CD4-positive, alpha-beta T cell treated with Interleukin-15 for 4 hours (primary cell): Measurements from ENCODE around the gene PRR13.
A peak's percentile ranks its signal among the peaks of the same experiment; 100 is the strongest.
"Not testable (repeated sequence)": the region's sequence is repeated elsewhere in the genome, so short reads cannot be mapped to it uniquely, and the experiment has no call there.

Experiments
- DNase-seq: peaks from one replicate; pipeline ENCODE4 v3.0.0-alpha.2; 2020; ENCODE audit warnings: low spot score

The PRR13 gene

GRCh38 chr12:53472056-53472582 is 30.6 kb downstream of the PRR13 start:
- no peak for DNase-seq

GRCh38 chr12:53474077-53474476 is 32.5 kb downstream of the PRR13 start:
- DNase-seq, result peak; percentile 34

GRCh38 chr12:53474819-53475218 is 33.3 kb downstream of the PRR13 start:
- DNase-seq, result no peak

- peak; percentile 27 for DNase-seq
Observed at GRCh38 chr12:53476769-53477209, 35.3 kb downstream of the PRR13 start.

DNA sequence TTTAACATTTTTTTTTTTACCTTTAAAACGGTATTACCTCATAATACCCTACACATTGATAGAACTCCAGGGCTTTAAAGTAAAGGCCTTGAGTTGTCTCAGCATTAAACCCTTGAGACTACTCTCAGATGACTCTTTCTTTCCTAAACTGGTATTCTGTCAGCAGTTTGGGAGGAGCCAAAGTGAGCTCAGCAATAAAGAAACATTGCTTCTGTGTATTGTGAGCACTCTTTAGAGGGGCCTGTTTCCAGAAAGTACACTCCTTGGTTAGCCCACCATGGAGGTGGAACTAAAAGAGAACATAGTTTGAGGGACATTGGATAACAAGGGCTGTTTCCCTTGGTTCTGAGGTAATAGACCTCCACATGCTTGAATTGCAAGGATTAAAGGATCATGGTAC is 37.3 kb downstream of the PRR13 start:
- DNase-seq, result no peak

- no peak for DNase-seq
Observed at GRCh38 chr12:53479331-53479730, 37.8 kb downstream of the PRR13 start.

DNA sequence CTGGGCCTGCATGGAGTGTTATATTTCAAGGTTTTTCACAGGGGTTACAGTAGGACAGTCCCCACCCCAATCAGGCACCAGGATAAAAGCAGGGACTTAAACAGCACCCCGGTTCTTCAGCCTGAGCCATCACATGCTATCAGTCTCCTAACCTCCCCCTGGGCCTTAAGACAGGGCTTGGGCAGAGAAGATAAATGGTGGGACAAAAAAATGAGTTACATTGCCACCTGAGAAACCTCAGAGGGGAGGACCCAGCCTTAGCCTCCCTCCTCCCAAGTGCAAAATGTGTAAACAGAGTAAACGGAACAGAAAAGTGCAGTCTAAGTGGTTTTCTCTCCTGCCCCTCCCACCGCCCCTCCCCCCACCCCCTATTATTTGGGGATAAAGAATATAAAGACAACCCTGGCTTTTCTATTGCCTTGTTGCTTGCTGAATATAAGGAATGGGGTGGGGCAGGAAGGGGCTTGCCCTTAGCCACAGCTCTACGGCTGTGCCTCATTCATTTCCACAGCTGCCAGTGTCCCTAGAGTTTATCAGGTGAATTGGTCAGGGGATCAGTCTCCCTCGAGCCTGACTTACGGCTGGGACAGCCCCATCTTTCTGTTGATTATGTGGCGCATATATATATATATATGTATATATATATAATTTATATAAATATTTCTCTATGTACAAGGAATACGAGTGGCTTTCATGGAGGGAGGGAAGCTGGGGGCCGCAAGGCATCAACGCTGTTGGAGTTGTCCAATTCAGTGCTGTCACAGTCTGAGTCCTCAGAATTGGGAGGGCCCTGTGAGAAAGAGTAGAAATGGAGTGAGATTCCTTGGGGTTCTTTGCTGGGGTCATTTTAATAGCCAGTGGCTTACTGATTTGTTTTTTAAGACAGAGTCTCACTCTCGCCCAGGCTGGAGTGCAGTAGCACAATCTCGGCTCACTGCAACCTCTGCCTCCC is 39.2 kb downstream of the PRR13 start:
- no peak for DNase-seq

DNA sequence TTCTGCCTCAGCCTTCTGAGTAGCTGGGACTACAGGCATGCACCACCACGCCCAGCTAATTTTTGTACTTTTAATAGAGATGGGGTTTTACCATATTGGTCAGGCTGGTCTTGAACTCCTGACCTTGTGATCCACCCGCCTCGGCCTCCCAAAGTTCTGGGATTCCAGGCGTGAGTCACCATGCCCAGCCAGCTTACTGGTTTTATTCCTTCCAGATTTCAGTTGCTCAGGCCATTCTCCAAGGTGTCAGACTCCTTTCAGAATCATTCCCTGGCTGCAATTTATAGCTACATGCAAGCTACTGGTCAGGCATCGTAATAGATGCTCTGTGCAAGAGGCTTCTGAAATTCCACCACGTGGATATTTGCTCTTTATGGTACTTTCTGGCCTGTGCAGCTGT is 39.9 kb downstream of the PRR13 start:
- not testable (repeated sequence) for DNase-seq

DNA sequence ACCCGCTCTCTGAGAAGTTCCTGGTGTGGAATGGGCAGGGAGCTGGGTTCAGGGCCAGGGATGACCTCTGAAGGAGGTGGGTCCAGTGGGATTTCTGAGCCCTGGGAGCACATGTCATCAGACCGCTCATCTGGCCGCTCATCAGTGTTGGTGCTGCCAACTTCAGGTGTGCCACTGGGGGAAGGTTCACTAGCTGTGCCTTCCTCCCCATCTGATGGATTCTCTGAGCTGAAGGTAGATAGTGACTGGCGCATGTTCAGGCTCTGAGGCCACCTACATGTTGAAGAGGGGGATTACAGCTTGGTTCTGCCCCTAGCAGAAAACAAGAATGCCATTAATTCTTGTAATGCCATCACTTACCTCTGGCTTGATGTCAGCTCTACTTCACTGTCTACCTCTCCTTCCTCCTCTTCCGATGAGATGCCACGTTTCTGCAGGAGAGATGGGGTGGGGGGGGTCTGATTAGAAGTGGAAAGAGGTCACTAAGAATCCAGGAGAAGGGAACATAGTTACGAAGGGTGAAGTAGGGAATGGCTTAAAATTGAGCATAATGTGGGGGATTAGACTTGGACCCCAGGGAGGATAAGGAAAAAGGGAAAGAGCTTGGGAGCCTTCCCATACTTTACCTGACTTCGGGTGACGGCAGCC is 40.5 kb downstream of the PRR13 start:
- no peak for DNase-seq

DNA sequence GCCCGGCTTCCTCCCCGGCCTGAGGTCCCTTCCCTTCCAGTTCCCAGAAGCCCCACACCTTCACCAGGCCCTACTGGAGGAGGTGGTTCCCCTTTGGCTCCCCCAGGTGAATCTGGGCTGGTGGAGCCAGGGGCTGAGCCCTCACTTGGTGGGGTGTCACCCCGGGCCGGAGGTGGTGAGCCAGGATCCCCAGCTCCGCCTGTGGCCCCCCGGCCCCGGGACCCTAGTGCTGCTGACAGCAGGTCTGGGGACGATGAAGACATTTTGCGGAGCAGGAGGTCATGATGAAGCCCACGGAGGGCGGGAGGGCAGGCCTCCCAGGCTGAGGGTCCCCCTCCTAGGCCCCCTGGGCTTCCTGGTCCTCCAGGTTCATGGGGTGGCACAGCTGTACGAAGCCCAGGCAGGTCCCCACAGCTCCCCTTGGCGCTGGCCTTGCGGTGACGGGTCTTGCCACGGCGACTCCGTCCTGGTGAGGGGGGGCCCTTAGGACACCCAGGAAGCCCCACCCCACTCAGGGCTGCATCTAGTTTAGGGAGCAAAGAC is 41.2 kb downstream of the PRR13 start:
- no peak for DNase-seq

DNA sequence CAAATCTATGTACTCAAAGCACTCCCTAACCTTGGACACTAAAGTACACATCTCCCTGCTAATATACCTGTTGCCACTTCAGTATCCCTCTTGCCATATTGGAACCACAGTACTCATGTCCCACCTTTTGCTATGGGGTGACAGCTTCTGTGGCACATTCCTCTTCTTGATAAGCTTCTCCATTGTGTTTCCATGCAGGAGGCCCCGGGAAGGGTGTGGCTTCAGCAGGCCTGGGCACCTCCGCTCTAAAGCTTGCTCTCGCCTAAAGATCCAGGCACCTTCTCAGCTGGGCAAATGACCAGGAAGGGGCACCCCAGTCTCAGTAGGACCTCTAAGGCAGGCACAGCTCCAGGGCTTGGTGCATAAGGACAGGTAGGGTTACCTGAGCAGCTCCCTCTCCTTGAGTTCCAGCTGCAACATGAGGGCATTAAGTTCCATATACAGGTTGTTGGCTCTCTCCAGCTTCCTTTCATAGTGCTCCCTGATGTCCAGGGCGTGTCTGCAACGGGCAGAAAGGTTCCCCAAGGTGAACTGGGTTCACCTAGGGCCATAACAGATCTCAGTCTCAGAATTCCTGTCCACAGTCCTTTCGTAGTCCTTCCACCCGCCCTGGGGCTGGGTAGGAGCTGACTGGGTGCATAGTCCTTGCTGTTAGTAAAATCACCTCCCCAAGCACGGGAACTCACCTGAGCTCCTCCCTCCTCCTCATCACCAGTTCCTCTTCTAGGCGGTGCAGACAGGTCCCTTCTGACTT is 41.9 kb downstream of the PRR13 start:
- no peak for DNase-seq

GRCh38 chr12:53483979-53484377 is 42.4 kb downstream of the PRR13 start:
- DNase-seq, result no peak

- DNase-seq, result no peak
Observed at GRCh38 chr12:53484686-53485575, 43.4 kb downstream of the PRR13 start.

- DNase-seq, result no peak
Observed at GRCh38 chr12:53485955-53486735, 44.6 kb downstream of the PRR13 start.

GRCh38 chr12:53486736-53487487 is 45.4 kb downstream of the PRR13 start:
- DNase-seq, result no peak

DNA sequence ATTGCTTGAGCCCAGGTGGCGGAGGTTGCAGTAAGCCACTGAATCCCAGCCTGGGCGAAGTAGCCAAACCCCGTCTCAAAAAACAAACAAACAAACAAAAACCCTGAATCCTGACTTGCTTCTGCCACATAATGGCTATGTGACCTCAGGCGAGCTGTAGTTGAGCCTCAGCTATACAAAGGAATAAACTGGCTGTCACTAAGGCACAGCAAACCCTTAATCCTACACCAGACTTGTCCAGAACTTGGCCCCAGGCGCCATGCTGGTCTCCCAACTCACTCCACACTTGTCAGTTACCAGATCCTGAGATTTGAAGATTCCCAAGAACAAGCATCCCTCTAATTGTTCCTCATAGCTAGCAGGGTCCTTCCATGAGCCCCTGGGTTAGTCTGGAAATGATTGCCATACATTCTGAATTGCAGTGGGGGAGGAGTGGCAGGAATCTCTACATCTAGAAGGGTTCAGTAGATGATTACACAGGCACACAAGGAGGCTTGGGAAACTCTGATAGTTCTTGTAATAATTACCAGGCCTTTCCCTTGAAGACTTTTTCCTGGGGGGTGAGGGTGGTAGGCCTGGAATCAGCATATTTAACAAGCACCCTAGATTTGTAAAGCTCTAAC is 47.8 kb downstream of the PRR13 start:
- no peak for DNase-seq

GRCh38 chr12:53492188-53492587 is 50.7 kb downstream of the PRR13 start:
- DNase-seq, result no peak

DNA sequence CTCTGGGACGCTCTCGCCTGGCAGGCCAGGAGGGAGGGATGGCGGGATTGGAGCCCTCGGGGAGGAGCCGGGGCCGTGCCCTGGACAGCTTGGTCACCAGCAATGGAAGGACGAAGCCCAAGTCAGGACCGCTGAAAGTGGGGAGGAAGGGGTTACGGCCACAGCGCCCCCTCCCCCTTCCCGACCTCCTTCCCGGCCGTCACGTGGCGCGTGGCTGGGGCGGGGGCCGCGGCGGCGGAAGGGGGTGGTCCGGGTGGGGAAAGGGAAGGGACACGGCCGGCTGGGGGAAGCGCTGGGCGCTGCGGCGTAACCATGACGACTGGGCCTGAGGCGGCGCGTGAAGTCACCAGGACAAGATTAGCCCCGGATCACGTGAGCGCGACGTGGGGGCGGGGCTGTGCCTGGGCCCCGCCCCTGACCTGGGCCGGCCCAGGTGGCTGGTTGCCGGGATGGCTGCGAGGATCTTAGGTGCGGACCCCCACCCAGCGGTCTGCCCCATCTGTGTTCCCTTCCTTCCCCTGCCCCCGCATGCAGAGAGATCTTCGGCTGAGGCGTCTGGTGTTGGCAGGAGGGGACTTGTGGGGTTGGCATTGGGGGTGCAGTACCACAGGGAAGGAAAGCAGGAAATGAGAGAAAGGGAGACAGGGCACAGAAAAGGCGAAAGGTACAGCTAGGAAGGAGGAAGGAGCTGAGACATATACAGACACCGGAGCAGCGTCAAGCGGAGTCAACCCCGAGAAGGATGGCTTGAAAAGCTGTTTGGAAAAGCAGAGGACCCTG is 51.5 kb downstream of the PRR13 start:
- DNase-seq, result peak; percentile 84
